PC-3 (cell line): ENCODE data around the gene TNFRSF1B.

ENCODE experiments used
- CTCF ChIP-seq: fragments of 300-600 bp; sonication (generic); conservative IDR thresholded peaks from 2 replicates; pipeline ENCODE4 v1.5.1; 2017; ENCODE audit warnings: antibody characterized with exemption, low read depth, mild to moderate bottlenecking, low read length
- EZH2 ChIP-seq: fragments of 300-600 bp; sonication (generic); IDR thresholded peaks from one replicate; pipeline ENCODE4 v1.6.1; 2017; ENCODE audit warnings: antibody characterized with exemption, mild to moderate bottlenecking, low read length; ENCODE audit not compliant: unreplicated experiment

- TF ChIP-seq CTCF (no peak), EZH2 (no peak)
Observed at GRCh38 chr1:12181568-12181967, 14.8 kb downstream of the TNFRSF1B start.
